Adrenal gland (tissue), 5 donors: Measurements from ENCODE around the gene SYT1.

Experiments
- CTCF ChIP-seq, 6 experiments: fragments of 450-650 bp in 4 of 6; fragments of 200-600 bp in 2 of 6; sonication (generic) in 1 of 6; IDR thresholded peaks; 1 replicate in 5 of 6; 2 replicates in 1 of 6; pipeline versions ENCODE4 v1.5.1 to v1.8.0; 2016 to 2021; ENCODE audit warnings: antibody characterized with exemption in 6 of 6, mild to moderate bottlenecking in 2 of 6, moderate library complexity in 1 of 6
- POLR2A ChIP-seq, 2 donors: fragments of 450-650 bp; IDR thresholded peaks; one replicate each; pipeline ENCODE4 v1.6.1; 2017; ENCODE audit warnings: antibody characterized with exemption in 2 of 2, mild to moderate bottlenecking in 2 of 2, moderate library complexity in 1 of 2
- donor health status: DM: no; HTN: no; CAD: no.

DNA sequence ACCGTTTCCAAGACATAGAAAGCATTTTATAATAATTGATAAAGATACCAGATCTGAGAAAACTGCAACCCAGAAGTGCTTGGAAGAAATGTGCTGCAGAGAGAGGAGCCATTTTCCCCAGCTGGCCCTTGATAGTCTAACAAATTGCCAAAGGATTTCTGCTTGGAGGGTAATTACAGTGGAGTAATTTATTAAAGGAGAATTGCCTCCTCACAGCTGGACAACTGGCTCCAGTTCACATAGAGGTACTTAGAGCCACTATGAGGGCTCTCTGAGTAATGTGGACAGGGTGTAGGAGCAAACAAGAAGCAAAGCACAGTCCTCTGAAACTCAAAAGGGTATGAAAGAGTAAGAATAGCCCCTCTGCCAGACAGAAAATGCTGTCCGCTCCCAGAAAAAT lies 335.6 kb downstream of the SYT1 start:
- TF ChIP-seq CTCF (IDR thresholded peaks at IDR 0.05) (no peak), POLR2A (IDR thresholded peaks at IDR 0.05) (no peak)
